HG03378 (cell line): ENCODE data around the gene PEX6.
"Not testable (repeated sequence)": the region's sequence is repeated elsewhere in the genome, so short reads cannot be mapped to it uniquely, and the experiment has no call there.

Source experiments
- ATAC-seq: cut with Tn5 transposase; IDR thresholded peaks from one replicate; pipeline ENCODE4 v1.9.1; 2021; ENCODE audit warnings: mild to moderate bottlenecking, moderate library complexity; ENCODE audit not compliant: unreplicated experiment

The PEX6 gene

GRCh38 chr6:43001843-43002242, 22.9 kb upstream of the PEX6 start:
- ATAC-seq, result no peak

- not testable (repeated sequence) for ATAC-seq
Measured at GRCh38 chr6:42998205-42998604, 19.2 kb upstream of the PEX6 start.

- no peak for ATAC-seq
Measured at GRCh38 chr6:42996513-42996912, 17.5 kb upstream of the PEX6 start.

GRCh38 chr6:42993445-42993844, 14.5 kb upstream of the PEX6 start:
- ATAC-seq, result no peak

- ATAC-seq, result no peak
Measured at GRCh38 chr6:42989923-42990322, 10.9 kb upstream of the PEX6 start.

- no peak for ATAC-seq
Measured at GRCh38 chr6:42988486-42989020, 9.6 kb upstream of the PEX6 start.

GRCh38 chr6:42987533-42988451, 8.8 kb upstream of the PEX6 start:
- ATAC-seq, result no peak

GRCh38 chr6:42984924-42985475, 6.0 kb upstream of the PEX6 start:
- ATAC-seq, result no peak

GRCh38 chr6:42984001-42984923, 5.3 kb upstream of the PEX6 start, which contains the start of gene PPP2R5D:
Gene PPP2R5D (plus strand): TSS chr6:42984570. CDS start chr6:42984678, 108 bp downstream.
- ATAC-seq, result peak; percentile 85

- ATAC-seq, result no peak
Measured at GRCh38 chr6:42981836-42982235, 2.9 kb upstream of the PEX6 start.

- ATAC-seq, result peak; percentile 5
Measured at GRCh38 chr6:42979523-42980177, 669 bp upstream of the PEX6 start.

GRCh38 chr6:42978487-42978838, 518 bp downstream of the PEX6 start:
- no peak for ATAC-seq

GRCh38 chr6:42974919-42975505, 4.0 kb downstream of the PEX6 start:
- no peak for ATAC-seq

- ATAC-seq, result no peak
Measured at GRCh38 chr6:42973926-42974325, 5.1 kb downstream of the PEX6 start.

GRCh38 chr6:42971746-42972327, 7.1 kb downstream of the PEX6 start:
- no peak for ATAC-seq

GRCh38 chr6:42970871-42971612, 7.9 kb downstream of the PEX6 start:
- ATAC-seq, result no peak

GRCh38 chr6:42969934-42970333, 9.0 kb downstream of the PEX6 start:
- ATAC-seq, result no peak

- no peak for ATAC-seq
Measured at GRCh38 chr6:42969431-42969830, 9.6 kb downstream of the PEX6 start.

- no peak for ATAC-seq
Measured at GRCh38 chr6:42968783-42969182, 10.2 kb downstream of the PEX6 start.
